ENCODE data around the gene TOPORS.

DNA sequence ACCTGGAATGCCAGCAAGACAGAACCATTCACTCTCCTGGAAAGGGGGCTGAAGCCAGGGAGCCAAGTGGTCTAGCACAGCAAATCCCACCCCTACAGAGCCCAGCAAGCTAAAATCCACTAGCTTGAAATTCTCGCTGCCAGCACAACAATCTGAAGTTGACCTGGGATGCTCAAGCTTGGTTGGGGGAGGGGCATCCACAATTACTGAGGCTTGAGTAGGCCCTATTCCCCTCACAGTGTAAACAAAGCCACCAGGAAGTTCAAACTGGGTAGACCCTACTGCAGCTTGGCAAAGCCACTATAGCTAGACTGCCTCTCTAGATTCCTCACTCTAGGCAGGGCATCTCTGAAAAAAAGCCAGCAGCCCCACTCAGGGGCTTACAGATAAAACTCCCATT lies 43.7 kb downstream of the TOPORS start:
- TF ChIP-seq, protein P1, sequence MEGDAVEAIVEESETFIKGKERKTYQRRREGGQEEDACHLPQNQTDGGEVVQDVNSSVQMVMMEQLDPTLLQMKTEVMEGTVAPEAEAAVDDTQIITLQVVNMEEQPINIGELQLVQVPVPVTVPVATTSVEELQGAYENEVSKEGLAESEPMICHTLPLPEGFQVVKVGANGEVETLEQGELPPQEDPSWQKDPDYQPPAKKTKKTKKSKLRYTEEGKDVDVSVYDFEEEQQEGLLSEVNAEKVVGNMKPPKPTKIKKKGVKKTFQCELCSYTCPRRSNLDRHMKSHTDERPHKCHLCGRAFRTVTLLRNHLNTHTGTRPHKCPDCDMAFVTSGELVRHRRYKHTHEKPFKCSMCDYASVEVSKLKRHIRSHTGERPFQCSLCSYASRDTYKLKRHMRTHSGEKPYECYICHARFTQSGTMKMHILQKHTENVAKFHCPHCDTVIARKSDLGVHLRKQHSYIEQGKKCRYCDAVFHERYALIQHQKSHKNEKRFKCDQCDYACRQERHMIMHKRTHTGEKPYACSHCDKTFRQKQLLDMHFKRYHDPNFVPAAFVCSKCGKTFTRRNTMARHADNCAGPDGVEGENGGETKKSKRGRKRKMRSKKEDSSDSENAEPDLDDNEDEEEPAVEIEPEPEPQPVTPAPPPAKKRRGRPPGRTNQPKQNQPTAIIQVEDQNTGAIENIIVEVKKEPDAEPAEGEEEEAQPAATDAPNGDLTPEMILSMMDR (IDR thresholded peaks at IDR 0.05), result no peak
- TF ChIP-seq POLR2A (IDR thresholded peaks at IDR 0.05), result no peak
